GM10248 (cell line): ENCODE results near the gene C9orf78.

Experiments
- CTCF ChIA-PET: fragments of 300-600 bp; sonication (Branson Sonifier 250); formaldehyde crosslinking; extraction: SDS; loops from one replicate; lab custom pipeline; 2021; ENCODE audit warnings: antibody characterized with exemption; lab: Yijun Ruan, JAX
- POLR2A ChIA-PET: fragments of 350-650 bp; sonication (Branson Sonifier 250); formaldehyde crosslinking; extraction: SDS; loops from one replicate; lab custom pipeline; 2020; ENCODE audit warnings: antibody characterized with exemption; lab: Yijun Ruan, JAX
- DNase-seq: peaks from one replicate; pipeline ENCODE4 v3.0.0; 2012; ENCODE audit errors: extremely low spot score
- TF ChIP-seq, protein P1 (sequence below): IDR thresholded peaks from 2 replicates; pipeline ENCODE4 v1.5.1; 2012; ENCODE audit warnings: mild to moderate bottlenecking, low read depth; ENCODE audit errors: extremely low read depth, missing control alignments, control extremely low read depth

The C9orf78 gene, protein sequence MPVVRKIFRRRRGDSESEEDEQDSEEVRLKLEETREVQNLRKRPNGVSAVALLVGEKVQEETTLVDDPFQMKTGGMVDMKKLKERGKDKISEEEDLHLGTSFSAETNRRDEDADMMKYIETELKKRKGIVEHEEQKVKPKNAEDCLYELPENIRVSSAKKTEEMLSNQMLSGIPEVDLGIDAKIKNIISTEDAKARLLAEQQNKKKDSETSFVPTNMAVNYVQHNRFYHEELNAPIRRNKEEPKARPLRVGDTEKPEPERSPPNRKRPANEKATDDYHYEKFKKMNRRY

DNA sequence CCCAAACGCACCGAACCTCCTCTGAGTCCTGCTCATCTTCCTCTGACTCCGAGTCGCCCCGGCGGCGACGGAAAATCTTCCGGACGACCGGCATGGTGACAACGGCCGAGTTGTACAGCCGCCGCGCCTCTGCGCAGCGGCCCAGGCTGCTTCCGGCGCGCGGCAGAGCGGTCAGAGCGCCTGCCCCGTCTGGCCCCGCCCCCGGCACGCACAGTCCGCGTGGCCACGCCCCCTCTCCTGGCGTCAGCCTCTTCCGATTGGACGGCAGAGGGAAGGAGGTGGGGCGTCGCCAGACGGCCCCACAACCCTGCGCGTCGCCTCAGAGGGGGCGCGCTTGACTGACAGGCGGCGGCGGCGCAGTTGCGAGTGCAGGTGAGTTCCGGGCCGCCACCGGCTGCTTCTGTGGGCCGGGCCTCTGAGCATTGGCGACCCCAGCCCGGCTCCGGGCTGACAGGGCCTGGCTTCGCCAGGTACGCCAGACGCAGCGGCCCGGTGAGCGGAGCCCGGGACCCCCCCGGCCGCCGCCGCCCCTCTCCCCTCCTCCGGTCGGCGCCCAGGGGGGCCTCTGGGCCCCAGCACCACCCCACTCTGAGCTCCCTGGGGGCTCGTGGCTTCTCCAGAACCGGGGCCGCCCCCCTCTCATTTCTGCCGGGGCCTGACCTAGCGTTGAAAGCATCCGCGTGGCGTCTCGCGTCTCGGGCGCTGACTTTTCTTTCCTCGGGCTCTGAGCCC, at the start of gene C9orf78, which contains the start of gene USP20:
Gene C9orf78 (minus strand): TSS at position 148 of the 732 bp plus-strand sequence. CDS start 54 bp downstream, at position 94.
Gene USP20 (plus strand): TSS at position 331 of the 732 bp plus-strand sequence. CDS start 17,098 bp downstream, outside the sequence.
- DNase-seq = peak; percentile 100
- ChIA-PET CTCF (interaction anchor here (1.4 kb wide), 1 partner anchor 9 kb away, joined by 4 read pairs; no protein-coding TSS in a partner anchor), POLR2A (interaction anchor here (0.9 kb wide), 1 partner anchor 9 kb away, joined by 5 read pairs; no protein-coding TSS in a partner anchor)
- TF ChIP-seq, protein P1, sequence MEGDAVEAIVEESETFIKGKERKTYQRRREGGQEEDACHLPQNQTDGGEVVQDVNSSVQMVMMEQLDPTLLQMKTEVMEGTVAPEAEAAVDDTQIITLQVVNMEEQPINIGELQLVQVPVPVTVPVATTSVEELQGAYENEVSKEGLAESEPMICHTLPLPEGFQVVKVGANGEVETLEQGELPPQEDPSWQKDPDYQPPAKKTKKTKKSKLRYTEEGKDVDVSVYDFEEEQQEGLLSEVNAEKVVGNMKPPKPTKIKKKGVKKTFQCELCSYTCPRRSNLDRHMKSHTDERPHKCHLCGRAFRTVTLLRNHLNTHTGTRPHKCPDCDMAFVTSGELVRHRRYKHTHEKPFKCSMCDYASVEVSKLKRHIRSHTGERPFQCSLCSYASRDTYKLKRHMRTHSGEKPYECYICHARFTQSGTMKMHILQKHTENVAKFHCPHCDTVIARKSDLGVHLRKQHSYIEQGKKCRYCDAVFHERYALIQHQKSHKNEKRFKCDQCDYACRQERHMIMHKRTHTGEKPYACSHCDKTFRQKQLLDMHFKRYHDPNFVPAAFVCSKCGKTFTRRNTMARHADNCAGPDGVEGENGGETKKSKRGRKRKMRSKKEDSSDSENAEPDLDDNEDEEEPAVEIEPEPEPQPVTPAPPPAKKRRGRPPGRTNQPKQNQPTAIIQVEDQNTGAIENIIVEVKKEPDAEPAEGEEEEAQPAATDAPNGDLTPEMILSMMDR = no peak

DNA sequence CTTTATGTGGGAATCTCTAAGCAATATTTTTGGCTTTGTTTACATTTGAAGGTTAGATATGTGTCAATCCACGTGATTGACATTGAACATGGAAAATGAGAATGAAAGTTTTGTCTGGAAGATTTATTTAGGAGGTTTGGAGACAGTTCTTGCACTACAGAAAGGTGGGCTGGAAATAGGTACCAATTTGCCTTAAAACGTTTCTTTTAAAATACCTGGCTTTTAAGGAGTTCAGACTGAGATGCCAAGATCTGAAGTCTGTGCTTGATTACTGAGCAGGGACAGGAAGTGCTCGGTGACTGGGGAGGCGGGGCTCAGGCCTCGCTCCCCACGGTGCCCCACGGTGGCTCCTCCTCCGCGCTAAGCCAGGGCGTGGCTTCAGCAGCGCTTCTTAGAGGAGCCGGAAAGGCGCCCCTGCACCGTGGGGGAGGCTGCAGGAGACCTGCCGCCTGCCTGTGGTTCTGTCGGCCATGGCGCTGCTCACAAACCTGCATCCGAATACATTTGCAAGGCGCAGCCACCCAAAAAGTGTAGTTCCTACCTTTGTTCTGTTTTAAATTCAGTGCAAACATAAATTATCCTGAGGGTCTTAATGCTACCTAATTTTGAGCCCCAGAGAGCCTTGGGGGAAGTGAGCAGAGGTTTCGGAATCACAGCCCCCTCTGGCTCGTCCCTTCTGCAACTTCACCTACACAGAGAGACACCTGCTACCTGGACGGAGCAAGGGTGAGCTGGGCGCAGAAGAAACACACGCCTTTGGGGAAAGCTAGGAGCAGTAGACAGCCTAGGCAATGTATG, 49.3 kb upstream of the C9orf78 start:
- CTCF ChIA-PET = interaction anchor here (1.2 to 4.9 kb wide), 10 partner anchors 8 to 217 kb away, joined by 3 to 23 read pairs (median 4); no protein-coding TSS in a partner anchor
- POLR2A ChIA-PET = interaction anchor here (0.6 kb wide), 2 partner anchors 154 to 155 kb away, joined by 5 to 6 read pairs; no protein-coding TSS in a partner anchor
- peak; percentile 90 for DNase-seq
- TF ChIP-seq, protein P1 = no peak

DNA sequence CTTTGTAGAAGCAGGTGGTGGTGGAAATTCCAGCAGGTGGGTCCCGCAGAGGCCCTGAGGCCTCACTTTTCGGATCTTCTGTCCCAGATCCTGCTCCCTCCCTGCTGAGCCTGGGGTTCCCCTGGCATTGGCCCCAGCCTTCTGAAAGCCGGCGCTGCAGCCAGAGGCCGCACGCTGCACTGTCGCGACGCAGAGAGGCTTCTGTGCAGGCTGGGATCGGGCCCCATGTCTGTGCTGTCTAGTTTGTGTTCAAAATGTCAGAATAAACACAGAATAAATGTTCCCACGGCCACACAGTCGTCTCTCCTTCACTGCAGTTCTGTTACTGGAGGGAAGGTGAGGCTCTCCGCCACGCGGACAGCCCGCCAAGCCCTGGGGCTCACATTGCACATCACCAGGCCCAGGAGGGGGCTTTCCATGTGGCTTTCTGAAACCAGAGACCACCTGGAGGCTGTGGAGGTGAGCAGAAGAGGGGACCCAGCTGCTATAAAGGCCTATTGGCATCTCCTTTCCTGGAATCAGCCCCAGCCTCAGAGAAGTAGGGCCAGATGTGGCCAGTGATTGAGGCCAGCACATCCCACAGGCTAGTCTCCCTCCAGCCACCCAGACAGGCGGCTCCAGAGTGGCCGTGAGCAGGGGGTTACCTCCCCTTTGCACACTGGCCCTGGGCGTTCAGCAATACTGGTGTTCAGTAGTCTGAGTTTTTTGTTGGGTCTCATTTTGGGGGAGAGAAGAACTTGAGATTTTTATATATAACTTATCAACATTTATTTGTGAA, 46.7 kb upstream of the C9orf78 start:
- CTCF ChIA-PET = no interaction called here
- POLR2A ChIA-PET = no interaction called here

DNA sequence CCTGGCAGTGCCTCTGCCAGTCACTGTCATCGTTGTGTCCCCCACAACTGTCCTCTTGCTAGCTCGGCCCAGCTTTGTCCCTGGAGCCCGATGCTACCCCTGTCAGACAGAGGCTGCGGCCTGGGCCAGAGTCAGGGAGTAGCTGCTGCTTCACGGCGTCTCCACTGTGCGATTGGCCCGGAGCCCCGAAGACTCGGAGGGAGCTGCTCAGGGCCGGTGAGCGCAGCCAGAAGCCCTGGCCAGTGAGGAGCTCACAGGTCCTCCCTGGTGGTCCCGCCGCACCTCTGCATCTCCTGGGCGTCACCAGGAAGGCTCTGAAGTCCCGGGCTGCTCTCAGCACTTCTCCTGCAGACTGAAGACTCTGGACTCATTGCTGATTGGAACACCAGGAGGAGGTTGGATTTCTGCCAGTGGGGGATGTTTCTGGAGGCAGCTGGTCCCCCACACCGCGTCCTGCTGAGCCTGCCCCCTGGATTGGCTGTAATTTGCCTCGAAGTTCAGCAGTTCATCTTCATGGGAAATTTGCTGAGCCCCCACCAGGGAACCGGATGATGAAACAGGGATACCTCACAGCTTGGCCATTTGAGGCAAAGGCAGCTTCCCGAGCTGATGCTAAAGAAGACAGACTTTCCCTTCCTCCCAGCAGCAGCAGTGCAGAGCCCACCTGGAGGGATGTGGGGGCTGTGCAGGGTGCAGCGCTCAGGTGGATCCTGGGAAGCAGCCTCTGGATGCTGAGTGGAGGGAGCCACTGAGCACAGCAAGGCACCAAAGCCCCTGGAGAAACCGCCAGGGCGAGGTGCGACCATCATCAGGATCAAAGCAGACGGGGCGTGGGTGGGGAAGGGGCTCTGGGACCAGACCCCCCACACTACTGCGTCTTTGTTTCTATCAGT, 45.8 kb upstream of the C9orf78 start:
- ChIA-PET CTCF (no interaction called here), POLR2A (no interaction called here)
- DNase-seq = no peak
- TF ChIP-seq, protein P1 = no peak

More for the DNA sequence above, 46.7 kb upstream of the C9orf78 start:
- TF ChIP-seq, protein P1 = no peak
- DNase-seq = no peak

DNA sequence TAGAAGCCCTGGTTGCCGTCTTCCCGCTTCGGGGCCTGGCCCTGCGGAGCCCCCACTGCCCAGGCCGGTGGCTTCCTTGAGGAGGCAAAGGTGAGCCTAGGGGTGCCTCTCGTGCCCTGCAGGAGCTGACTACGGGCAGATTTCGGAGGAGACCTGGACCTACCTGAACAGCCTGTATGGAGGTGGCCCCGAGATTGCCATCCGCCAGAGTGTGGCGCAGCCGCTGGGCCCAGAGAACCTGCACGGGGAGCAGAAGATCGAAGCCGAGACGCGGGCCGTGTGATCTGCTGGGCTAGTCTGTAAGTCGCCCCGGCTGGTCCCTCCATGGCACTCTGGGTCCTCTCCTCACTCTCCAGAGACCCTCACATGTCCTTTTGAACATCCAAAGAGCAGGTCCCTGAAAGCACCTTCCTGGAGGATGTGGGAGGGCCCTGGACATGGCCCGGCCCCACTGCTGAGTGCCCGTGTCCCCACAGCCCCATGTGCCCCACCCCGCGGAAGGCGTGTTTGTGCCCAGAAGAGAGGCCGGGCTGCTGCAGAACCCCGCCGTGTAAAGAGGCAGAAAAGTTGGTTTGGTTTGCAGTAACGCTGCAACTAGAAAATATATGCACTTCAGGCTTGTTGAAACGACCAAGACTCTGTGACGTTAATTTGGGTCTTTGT, 45.0 kb upstream of the C9orf78 start:
- TF ChIP-seq, protein P1 = no peak
- ChIA-PET POLR2A (no interaction called here), CTCF (no interaction called here)
- no peak for DNase-seq
